ENCODE data around the gene PRKCA.

Gene PRKCA

DNA sequence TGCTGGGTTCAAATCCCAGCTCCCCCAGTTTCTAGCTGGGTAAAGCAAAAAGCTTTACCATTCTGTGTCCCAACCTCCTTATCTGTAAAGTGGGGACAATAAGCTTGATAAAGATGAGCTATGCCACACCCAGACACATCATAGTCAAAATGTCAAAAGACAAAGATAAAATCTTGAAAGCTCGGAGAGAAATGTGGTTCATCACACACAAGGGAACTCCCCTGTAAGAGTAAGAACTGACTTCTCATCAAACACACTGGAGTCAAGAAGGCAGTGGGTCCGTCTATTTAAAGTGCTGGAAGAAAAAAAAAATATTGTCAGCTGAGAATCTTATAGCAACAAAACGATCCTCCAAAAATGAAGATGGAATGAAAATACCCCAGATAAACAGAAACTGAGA is 557.8 kb downstream of the PRKCA start:
- DNase-seq = no peak
